Stimulated activated naive CD4-positive, alpha-beta T cell (primary cell): ENCODE data around the gene PRDM16.
"Not testable (repeated sequence)": the region's sequence is repeated elsewhere in the genome, so short reads cannot be mapped to it uniquely, and the experiment has no call there.

Experiments
- DNase-seq, 6 experiments: peaks; one replicate each; lab custom pipeline; 2025; lab: John Stamatoyannopoulos, UW

PRDM16 gene

GRCh38 chr1:3082051-3082450 is 13.0 kb downstream of the PRDM16 start:
- no peak for DNase-seq

GRCh38 chr1:3082571-3083516 is 13.8 kb downstream of the PRDM16 start:
- no peak for DNase-seq

- DNase-seq: no peak
These were observed 15.2 kb downstream of the PRDM16 start for GRCh38 chr1:3084154-3084553.

GRCh38 chr1:3084726-3085125 is 15.7 kb downstream of the PRDM16 start:
- DNase-seq: no peak

- no peak for DNase-seq
These were observed 16.7 kb downstream of the PRDM16 start for GRCh38 chr1:3085721-3086120.

- DNase-seq: no peak
These were observed 17.4 kb downstream of the PRDM16 start for GRCh38 chr1:3086272-3086974.

GRCh38 chr1:3087049-3087448 is 18.0 kb downstream of the PRDM16 start:
- DNase-seq: no peak

GRCh38 chr1:3087946-3088668 is 19.1 kb downstream of the PRDM16 start:
- DNase-seq: not testable (repeated sequence)

GRCh38 chr1:3089490-3089889 is 20.5 kb downstream of the PRDM16 start:
- no peak for DNase-seq

- DNase-seq: no peak
These were observed 22.3 kb downstream of the PRDM16 start for GRCh38 chr1:3091334-3091733.

- no peak for DNase-seq
These were observed 23.5 kb downstream of the PRDM16 start for GRCh38 chr1:3092530-3092929.

- DNase-seq: no peak
These were observed 25.1 kb downstream of the PRDM16 start for GRCh38 chr1:3093898-3094626.

GRCh38 chr1:3094863-3095780 is 26.1 kb downstream of the PRDM16 start:
- DNase-seq: no peak

GRCh38 chr1:3096345-3096744 is 27.3 kb downstream of the PRDM16 start:
- no peak for DNase-seq

- DNase-seq: no peak
These were observed 28.2 kb downstream of the PRDM16 start for GRCh38 chr1:3097231-3097630.

- DNase-seq: no peak
These were observed 28.9 kb downstream of the PRDM16 start for GRCh38 chr1:3097861-3098260.

- no peak for DNase-seq
These were observed 30.9 kb downstream of the PRDM16 start for GRCh38 chr1:3099861-3100260.

- DNase-seq: no peak
These were observed 32.3 kb downstream of the PRDM16 start for GRCh38 chr1:3101124-3101939.

- DNase-seq: no peak
These were observed 33.6 kb downstream of the PRDM16 start for GRCh38 chr1:3102641-3103040.
